Bone marrow (tissue), 2 donors: ENCODE results near the gene NEK3.
"Not testable (repeated sequence)": the region's sequence is repeated elsewhere in the genome, so short reads cannot be mapped to it uniquely, and the experiment has no call there.

Experiments
- DNase-seq, 2 donors: peaks; one replicate each; lab custom pipeline; 2025; lab: John Stamatoyannopoulos, UW

Gene NEK3

DNA sequence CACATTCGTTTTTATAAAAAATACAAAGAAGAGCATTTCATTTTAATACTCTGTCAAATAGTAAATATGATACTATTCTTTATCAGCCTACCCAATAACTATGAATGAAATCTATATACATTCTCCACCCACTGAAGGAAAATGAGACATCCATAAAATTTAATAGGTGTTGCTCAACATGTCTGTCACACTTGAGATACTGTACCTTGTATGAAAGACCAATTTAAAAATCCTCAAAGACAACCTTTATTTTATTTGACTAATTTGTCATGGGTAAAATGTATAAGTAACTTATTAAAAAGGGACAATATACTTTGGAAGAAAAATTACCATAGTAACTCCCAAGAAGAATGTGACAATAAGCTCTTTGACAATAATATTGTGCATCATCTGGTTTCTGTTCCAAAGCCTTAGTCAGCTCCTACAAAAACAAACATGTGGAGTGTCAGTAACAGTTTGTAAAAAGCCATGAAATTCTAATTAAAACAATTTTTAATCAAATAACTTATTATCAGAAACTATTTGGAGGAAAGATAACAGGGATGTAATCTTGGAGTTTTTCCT, 11.5 kb upstream of the NEK3 start:
- not testable (repeated sequence) for DNase-seq

DNA sequence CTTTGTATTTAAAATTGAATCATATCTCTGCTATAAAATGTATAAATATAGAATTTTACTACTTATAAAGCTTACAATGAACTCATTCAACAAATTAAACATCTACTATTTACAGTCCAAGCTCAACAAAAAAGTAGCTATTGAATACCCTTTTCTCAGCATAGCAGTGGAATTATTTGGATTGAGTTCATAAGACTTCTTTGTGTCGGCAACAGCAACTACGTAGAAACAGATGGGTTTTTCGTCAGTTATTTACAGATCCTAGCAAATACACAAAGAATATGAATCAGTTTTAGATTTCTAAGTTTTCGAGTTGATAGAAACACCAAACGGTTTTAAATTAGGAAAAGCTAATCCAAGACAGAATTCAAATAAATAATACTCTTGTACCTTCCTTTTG, 10.4 kb upstream of the NEK3 start:
- no peak for DNase-seq

DNA sequence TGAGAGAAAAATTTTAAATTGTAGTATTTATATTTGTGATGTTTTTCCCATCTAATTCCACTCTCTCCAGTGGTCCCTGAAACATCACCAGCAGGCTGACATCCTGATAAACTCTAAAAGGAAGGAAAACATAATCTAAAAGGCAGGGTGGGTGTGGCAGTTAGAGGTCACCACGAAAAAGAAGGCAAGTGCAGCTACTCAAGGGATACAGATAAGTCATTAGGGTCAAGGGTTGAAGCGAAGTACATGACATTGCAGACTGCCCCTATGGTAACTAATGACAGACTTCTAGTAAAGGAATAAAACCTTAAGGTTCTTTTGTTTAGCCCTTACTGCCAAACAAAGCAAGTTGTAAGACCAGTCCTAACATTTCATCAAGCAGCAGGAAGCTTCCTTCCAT, 6.0 kb upstream of the NEK3 start:
- no peak for DNase-seq

DNA sequence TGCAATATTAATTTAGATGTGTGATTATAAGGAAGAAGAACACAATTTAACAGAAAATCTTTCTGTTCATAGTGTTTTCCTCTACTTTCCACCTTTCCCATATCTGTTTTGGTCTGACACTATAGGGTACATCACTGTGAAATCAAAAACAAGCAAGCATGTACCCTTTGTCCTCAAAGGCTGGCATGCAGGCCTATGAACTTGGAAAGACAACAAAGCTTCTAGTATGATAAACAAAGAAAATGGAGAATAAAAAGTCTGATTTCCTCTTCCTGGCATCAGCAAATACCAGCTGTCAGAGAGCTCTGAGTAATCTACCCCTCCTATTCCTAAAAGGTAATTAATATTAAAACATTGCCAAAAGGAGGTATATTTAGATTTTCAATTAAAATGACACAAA, 5.6 kb upstream of the NEK3 start:
- no peak for DNase-seq

GRCh38 chr13:52163878-52164277, 4.5 kb upstream of the NEK3 start:
- DNase-seq: not testable (repeated sequence)

- peak in 1 of 2 donors; percentile 39 for DNase-seq
Measured at GRCh38 chr13:52162279-52163101, 3.1 kb upstream of the NEK3 start.

GRCh38 chr13:52161181-52161646, 1.8 kb upstream of the NEK3 start:
- no peak for DNase-seq

- no peak for DNase-seq
Measured at GRCh38 chr13:52160506-52160905, 1.1 kb upstream of the NEK3 start.

GRCh38 chr13:52160053-52160452, 656 bp upstream of the NEK3 start:
- no peak for DNase-seq

GRCh38 chr13:52158629-52159158, 703 bp downstream of the NEK3 start:
- DNase-seq: no peak

DNA sequence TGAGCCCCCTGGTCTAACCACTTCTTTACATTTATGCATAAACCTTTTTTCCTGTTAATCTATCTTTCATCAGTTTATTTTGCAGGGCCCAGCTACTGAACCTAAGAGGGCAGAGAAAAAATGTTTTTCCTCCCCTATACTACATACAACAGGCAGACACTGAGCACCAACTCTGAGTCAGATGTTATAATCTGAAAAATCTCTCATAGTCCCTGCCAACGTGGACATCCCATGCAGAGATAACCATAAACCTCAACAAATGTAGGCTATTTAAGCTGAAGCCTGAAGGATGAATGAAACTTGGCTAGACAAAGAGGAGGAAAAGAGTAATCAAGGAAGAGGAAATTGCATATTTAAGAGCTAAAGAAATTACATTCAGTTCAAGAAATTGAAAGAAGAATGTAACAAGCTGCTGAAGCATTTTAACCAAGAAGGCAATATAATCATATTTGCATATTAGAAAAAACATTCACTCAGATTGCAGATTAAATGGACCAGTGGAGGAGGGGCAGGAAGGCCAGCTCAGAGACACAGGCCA, 2.6 kb downstream of the NEK3 start:
- DNase-seq: no peak

- DNase-seq: no peak
Measured at GRCh38 chr13:52155177-52155576, 4.2 kb downstream of the NEK3 start.

GRCh38 chr13:52147225-52147624, 12.2 kb downstream of the NEK3 start:
- no peak for DNase-seq

DNA sequence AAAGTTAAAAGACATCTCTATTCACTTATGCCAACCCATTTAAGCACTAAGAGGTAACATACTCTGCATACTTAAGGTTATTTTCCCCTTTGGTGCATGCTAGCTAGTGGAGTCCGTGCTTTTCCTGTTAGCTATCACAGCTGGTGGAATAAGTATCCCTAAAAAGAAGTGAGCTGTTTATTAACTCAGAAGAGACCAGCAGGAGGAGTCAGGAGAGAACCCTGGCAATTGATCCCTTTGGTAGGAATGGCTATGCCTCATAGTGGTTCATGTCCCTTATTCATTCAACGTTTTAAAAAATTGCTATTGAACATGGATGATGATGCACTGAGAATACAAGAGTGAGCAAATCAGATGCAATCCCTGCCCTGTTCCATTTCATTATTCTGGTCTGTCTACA, 18.1 kb downstream of the NEK3 start:
- no peak for DNase-seq

DNA sequence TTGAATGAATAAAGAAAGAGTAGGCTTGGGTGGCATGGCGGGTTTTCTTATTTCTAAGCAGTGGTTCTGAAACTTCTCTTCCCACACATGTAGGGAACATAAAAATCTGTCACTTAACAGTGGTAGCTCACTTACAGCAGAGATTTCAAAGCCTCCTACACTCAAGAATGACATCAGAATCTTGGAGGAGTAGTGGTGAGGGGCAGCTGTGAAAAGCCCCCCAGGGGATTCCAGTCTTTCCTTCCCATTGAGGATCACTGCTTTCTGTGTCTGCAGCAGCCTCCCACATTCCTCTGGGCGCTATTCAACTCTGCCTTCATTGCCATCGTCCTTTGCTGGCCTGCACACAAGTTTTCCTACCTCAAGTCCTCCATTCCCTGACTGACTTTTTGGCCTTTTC, 21.9 kb downstream of the NEK3 start:
- no peak for DNase-seq

- DNase-seq: no peak
Measured at GRCh38 chr13:52136763-52137162, 22.6 kb downstream of the NEK3 start.

DNA sequence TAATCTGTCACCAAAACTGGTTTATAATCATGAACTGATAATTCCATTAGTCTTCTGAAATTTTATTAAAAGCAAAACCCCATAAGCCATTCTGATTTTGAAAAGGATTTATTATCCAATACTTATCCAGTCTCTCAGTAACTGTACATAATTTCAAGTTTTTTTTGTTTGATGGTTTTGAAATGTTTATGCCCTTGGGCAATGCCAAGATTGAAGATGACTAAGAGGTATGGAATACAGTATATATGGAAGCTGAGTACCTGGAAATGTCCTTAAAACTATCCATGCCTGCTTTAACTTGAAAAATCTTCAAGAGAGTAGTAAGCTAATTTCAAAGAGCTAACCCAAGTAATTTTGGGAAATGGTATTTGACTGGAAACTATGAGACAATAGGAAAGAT, 28.8 kb downstream of the NEK3 start:
- DNase-seq: no peak

- DNase-seq: peak; percentile 31 to 60
Measured at GRCh38 chr13:52128714-52129700, 30.4 kb downstream of the NEK3 start, which contains the start of gene NEK5. Gene NEK5 (minus strand): TSS chr13:52129073. CDS start chr13:52127482, 1,591 bp downstream.

DNA sequence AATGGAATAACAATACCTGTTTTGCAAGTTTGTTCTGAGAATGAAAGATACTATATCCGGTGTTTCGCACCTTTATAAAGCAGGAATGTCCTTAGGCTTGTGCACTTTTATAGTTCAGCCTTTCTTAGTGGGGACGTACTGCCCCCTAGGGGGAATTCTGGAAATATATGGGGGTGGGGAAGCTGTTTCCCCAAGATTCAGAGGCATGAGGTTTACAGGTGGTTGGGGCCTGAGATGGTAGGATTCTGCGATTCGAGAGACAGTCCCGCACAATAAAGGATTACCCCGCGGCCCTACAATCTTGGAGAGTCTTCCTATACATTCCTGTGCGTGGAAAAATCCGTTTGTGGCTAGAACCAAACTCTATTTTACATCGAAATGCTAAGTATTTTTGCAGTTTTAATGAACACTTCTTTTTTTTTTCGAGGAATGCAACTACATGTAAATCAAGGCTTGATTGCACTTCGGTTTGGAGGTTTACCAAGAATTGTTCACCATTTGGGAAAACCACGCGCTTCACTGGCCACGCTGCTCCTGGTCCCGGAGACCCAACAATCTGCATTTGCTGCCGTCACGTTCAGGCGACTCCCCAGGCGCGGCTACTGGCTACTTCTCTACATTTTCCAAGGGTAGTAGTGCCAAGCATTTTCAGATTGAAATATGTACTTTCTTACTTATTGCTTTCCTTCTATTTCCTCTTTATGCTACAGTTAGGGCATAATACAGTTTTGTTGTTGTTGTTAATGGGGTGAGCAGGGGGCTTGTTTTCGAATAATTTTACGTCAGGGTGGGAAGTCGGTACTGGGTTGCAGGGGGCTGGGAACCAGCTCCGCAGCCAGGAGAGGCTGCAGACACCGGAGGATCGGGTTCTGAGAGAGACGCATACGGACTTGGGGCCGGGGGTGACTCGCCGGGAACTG, 31.4 kb downstream of the NEK3 start:
- DNase-seq: peak in 1 of 2 donors; percentile 57

- no peak for DNase-seq
Measured at GRCh38 chr13:52127378-52127777, 32.0 kb downstream of the NEK3 start.

GRCh38 chr13:52125547-52125946, 33.9 kb downstream of the NEK3 start:
- DNase-seq: no peak
